Measurements from ENCODE around the gene OR6A2.
"Not testable (repeated sequence)": the region's sequence is repeated elsewhere in the genome, so short reads cannot be mapped to it uniquely, and the experiment has no call there.

Gene OR6A2

GRCh38 chr11:6813656-6814055 is 14.2 kb upstream of the OR6A2 start:
- Histone ChIP-seq H3K4me2 (ENCODE audit: low read depth, low read length, poor library complexity, severe bottlenecking) (no peak overlapping the region), H3K4me1 (ENCODE audit: insufficient read depth, low read length, poor library complexity, severe bottlenecking) (no peaks in the 10 kb centered on the region), H3K27me3 (ENCODE audit: insufficient read depth, low read length, poor library complexity, severe bottlenecking) (no peaks in the 10 kb centered on the region), H3K9me2 (replicated peaks; ENCODE audit: low read depth, low read length) (no peaks in the 10 kb centered on the region), H3K4me3 (ENCODE audit: low read length, poor library complexity, severe bottlenecking) (no peak overlapping the region), H2AFZ (ENCODE audit: low read length) (no peak overlapping the region), H3K9me3 (ENCODE audit: insufficient read depth, low read depth, low read length) (peaks cover 5% of the 10 kb centered on the region; the same call in 1 of the 2 replicates), H4K20me1 (ENCODE audit: insufficient read depth, low read length, poor library complexity, severe bottlenecking) (no peaks in the 10 kb centered on the region), H3K79me2 (ENCODE audit: insufficient read depth, low read length) (no peaks in the 10 kb centered on the region), H3K36me3 (ENCODE audit: insufficient read depth, low read length) (no peaks in the 10 kb centered on the region), H3F3A (ENCODE audit: low read depth) (no peaks in the 10 kb centered on the region), H3K9ac (ENCODE audit: low read depth, low read length, poor library complexity, severe bottlenecking) (no peak overlapping the region)
- no peak for TF ChIP-seq EZH2phosphoT487 (IDR thresholded peaks at IDR 0.05; ENCODE audit: borderline replicate concordance)
- no peak for TF ChIP-seq CTCF (conservative IDR thresholded peaks at IDR 0.05; ENCODE audit: low read length)

GRCh38 chr11:6812390-6813005 is 13.0 kb upstream of the OR6A2 start:
- H2AFZ ChIP-seq (ENCODE audit: low read length): no peak overlapping the region
- H3K36me3 ChIP-seq (ENCODE audit: insufficient read depth, low read length): no peaks in the 10 kb centered on the region
- peak; percentile 97 for TF ChIP-seq CTCF (conservative IDR thresholded peaks at IDR 0.05; ENCODE audit: low read length)
- no peak for TF ChIP-seq EZH2phosphoT487 (IDR thresholded peaks at IDR 0.05; ENCODE audit: borderline replicate concordance)
- no peaks in the 10 kb centered on the region for H3K79me2 ChIP-seq (ENCODE audit: insufficient read depth, low read length)
- no peaks in the 10 kb centered on the region for H3K27me3 ChIP-seq (ENCODE audit: insufficient read depth, low read length, poor library complexity, severe bottlenecking)
- H3F3A ChIP-seq (ENCODE audit: low read depth): no peaks in the 10 kb centered on the region
- no peak overlapping the region for H3K9ac ChIP-seq (ENCODE audit: low read depth, low read length, poor library complexity, severe bottlenecking)
- no peaks in the 10 kb centered on the region for H3K4me1 ChIP-seq (ENCODE audit: insufficient read depth, low read length, poor library complexity, severe bottlenecking)
- H3K9me3 ChIP-seq (ENCODE audit: insufficient read depth, low read depth, low read length): no peaks in the 10 kb centered on the region
- H3K9me2 ChIP-seq (replicated peaks; ENCODE audit: low read depth, low read length): no peaks in the 10 kb centered on the region
- H4K20me1 ChIP-seq (ENCODE audit: insufficient read depth, low read length, poor library complexity, severe bottlenecking): no peaks in the 10 kb centered on the region
- H3K4me2 ChIP-seq (ENCODE audit: low read depth, low read length, poor library complexity, severe bottlenecking): no peak overlapping the region
- no peak overlapping the region for H3K4me3 ChIP-seq (ENCODE audit: low read length, poor library complexity, severe bottlenecking)

- H3K27me3 ChIP-seq (ENCODE audit: insufficient read depth, low read length, poor library complexity, severe bottlenecking); H3K79me2 ChIP-seq (ENCODE audit: insufficient read depth, low read length); H3K9me2 ChIP-seq (replicated peaks; ENCODE audit: low read depth, low read length); H3K4me1 ChIP-seq (ENCODE audit: insufficient read depth, low read length, poor library complexity, severe bottlenecking); H4K20me1 ChIP-seq (ENCODE audit: insufficient read depth, low read length, poor library complexity, severe bottlenecking); H3K4me3 ChIP-seq (ENCODE audit: low read length, poor library complexity, severe bottlenecking); H2AFZ ChIP-seq (ENCODE audit: low read length); H3K4me2 ChIP-seq (ENCODE audit: low read depth, low read length, poor library complexity, severe bottlenecking); H3K36me3 ChIP-seq (ENCODE audit: insufficient read depth, low read length); H3F3A ChIP-seq (ENCODE audit: low read depth); H3K9me3 ChIP-seq (ENCODE audit: insufficient read depth, low read depth, low read length); H3K9ac ChIP-seq (ENCODE audit: low read depth, low read length, poor library complexity, severe bottlenecking): not testable (repeated sequence)
These were observed 1.6 kb upstream of the OR6A2 start for GRCh38 chr11:6801075-6801474.

- Histone ChIP-seq H3K4me2 (ENCODE audit: low read depth, low read length, poor library complexity, severe bottlenecking) (no peak overlapping the region), H3K9me2 (replicated peaks; ENCODE audit: low read depth, low read length) (no peaks in the 10 kb centered on the region), H3K79me2 (ENCODE audit: insufficient read depth, low read length) (no peaks in the 10 kb centered on the region), H4K20me1 (ENCODE audit: insufficient read depth, low read length, poor library complexity, severe bottlenecking) (no peaks in the 10 kb centered on the region), H3K27me3 (ENCODE audit: insufficient read depth, low read length, poor library complexity, severe bottlenecking) (no peaks in the 10 kb centered on the region), H3K9ac (ENCODE audit: low read depth, low read length, poor library complexity, severe bottlenecking) (no peak overlapping the region), H3K36me3 (ENCODE audit: insufficient read depth, low read length) (no peaks in the 10 kb centered on the region), H2AFZ (ENCODE audit: low read length) (no peak overlapping the region), H3K4me3 (ENCODE audit: low read length, poor library complexity, severe bottlenecking) (no peak overlapping the region), H3K4me1 (ENCODE audit: insufficient read depth, low read length, poor library complexity, severe bottlenecking) (no peaks in the 10 kb centered on the region), H3F3A (ENCODE audit: low read depth) (no peaks in the 10 kb centered on the region), H3K9me3 (ENCODE audit: insufficient read depth, low read depth, low read length) (no peaks in the 10 kb centered on the region)
- TF ChIP-seq EZH2phosphoT487 (IDR thresholded peaks at IDR 0.05; ENCODE audit: borderline replicate concordance): no peak
- no peak for TF ChIP-seq CTCF (conservative IDR thresholded peaks at IDR 0.05; ENCODE audit: low read length)
These were observed 4.8 kb downstream of the OR6A2 start for GRCh38 chr11:6794639-6795038.

All from Loucy (cell line).